HG03571 (cell line): Measurements from ENCODE around the gene KLF15.

ENCODE experiments used
- ATAC-seq: cut with Tn5 transposase; IDR thresholded peaks from one replicate; pipeline ENCODE4 v1.9.1; 2021; ENCODE audit not compliant: unreplicated experiment

The KLF15 gene

DNA sequence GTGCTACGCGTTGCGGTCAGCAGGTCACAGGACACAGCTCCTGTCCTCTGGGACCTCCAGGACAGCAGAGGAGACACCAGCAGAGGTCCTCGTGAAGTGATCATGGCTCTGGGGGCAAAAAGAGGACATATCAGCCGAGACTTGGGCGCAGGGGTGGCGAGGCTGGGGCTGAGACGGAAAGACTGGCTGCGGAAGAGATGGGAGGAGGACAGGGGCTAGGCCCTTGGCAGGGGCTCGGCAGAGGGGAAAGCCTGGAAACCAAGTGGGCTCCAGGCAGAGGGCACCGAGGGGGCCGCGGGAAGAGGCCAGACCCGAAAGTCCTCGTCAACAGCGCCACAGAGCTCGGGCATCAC is 32.6 kb upstream of the KLF15 start:
- ATAC-seq: no peak

DNA sequence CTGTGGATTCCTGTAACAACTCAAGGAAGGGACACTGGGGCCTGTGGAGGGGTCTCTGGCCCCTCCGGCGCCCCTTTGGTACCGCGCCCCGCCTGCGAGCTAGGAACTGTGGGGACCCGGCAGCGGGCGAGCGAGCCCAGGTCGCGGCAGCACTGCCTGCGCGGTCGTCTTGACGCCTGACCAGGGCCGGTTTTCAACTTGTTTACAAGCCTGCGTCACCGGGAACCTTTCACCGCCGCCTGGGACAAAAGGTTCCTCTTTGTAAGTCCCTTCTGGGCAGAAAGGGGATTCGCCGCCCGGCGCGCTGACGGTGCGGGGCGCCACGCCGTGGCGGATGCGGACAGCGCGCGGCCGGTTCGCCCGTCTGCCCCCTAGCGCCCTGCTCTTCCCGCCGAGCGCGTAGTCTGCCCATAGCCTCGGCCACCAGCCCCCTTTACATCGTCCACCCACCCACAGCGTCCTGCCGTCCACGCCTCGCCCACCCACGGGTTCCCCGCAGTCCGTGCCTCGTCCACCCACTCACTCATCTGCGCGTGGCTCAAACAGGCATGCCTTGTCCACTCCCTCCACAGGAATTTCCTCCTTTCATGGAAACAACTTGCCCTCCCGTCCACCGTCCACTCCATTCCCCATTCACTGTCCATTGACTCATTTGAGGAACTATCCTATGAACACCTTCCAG is 32.0 kb upstream of the KLF15 start:
- ATAC-seq: no peak

DNA sequence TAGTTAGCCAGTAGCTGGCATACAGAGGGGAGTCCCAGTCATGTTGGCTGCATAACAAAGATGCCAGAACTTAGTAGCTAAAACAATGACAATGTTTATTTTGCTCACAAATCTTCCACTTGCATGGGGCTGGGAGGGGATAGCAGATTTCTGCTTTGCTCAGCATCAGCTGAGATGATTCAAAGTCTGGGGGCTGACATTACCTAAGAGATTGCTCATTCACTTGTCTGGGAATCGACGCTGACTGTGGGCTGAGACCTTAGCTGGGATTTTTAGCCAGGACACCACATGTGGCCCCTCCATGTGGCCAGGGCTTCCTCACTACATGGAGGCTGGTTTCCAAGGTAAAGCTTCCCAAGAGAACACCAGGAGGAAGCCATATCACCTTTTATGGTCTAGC is 24.8 kb upstream of the KLF15 start:
- ATAC-seq: no peak

DNA sequence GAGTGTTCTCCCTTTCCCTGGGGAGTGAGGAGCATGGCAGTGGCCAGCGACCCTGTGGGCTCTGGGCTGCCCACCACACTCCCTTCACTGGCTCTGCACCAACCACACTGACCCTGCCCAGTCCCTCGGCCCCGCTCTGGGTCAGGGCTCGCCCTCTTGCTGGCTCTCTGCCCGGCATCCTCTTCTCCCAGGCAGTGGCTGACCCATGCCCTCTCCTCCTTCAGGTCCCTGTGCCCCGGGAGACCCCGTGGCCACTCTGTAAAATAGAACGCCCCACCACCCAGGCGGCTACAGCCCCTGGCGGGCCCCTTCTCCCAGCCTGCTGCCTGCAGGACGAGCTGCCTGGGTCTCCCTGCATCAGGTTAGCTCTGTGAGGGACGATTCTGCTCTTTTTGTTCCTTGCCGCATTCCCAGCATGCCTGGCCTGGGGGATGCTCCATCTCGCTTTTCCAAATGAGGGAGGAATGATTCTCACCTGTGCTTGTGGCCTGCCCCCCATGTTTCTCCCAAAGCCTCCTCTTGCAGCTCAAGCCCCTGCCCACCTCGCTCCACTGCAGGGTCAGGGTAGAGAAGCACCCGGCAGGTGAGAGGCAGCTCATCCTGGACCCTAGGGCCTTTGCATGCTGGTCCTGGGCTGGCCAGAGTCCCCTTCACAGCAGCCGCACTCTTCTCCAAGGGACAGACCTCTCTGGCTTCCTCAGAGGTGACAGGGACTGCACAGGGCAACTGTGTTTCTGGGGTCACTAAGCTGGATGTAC is 23.0 kb upstream of the KLF15 start:
- no peak for ATAC-seq

DNA sequence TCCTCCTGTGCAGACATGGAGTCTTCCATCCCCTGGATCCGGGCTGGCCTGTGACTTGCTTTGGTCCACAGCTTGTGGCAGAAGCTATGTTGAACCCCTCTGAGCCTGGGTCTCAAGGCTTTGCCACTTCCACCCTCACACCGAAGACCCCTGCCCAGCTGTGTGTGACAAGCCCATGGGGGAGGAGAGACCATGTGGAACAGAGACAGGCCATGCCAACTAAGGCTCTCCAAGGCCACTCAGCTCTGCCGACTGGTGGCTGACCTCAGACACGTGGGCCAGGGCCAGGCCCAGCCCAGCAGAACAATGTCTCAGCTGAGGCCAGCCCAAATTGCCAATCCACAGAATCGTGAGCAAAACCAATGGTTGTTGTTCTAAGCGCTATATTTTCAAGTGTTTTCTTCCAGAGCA is 21.1 kb upstream of the KLF15 start:
- ATAC-seq: no peak

DNA sequence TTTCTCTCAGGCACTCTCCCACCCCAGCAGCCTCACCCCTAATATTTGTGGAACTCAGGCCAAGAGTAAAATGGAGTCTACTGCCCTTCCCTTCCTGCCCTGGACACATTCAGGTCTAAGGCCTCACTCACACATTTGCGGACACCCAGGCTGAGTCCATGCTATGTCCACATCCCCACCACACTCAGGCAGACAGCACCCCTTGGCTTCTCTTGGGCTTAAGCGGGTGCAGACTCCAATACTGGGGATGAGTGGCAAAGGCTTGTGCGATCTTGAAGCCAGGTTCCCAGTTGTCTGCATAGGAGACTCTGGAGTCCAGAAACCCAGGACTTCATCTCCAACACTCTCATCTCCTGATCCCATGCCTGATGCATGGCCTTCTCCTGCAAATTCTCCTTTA is 20.0 kb upstream of the KLF15 start:
- no peak for ATAC-seq

DNA sequence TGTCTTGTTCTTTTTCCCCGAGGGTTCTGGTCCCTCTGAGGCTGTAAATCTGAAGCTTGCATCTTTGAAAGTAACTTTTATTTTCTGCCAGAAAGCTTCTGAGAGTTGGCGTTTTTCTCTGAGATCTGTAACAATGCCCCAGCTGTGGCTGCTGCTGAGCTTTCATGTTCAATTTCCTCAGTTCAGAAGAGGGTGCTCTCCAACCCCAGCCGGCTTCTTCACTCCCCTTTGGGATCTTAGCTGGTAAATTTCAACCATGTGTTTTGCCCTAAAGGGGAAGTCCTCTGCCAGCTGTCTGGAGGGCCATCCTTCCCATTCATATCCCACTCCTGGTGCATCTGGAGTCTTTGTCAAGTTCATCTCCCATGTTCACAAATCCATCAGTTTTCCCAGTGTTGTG is 19.2 kb upstream of the KLF15 start:
- no peak for ATAC-seq

DNA sequence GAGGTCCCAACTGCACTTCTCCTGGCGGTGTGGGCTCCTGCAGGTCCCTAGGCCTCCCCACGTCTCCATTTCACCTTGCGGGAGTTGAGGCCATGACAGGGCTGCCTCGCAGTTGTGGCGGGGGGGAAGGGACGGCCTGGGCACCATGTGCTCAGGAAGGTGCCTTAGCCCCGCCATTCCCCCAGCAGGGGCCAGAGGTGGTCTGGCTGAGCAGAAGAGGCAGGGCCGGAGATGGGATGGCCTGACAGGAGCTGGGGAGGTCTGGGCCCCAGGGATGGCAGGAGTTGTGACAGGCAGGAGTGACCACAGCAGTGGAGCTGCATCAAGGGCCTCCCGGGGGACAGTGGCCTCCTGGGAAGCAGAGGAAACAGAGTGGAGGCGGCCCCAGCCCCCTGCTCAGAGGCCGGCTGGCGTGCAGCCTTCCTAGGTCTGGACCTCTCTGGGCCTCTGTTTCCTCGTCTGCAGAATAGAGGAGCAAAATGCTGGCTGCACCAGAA is 18.7 kb upstream of the KLF15 start:
- ATAC-seq: no peak

DNA sequence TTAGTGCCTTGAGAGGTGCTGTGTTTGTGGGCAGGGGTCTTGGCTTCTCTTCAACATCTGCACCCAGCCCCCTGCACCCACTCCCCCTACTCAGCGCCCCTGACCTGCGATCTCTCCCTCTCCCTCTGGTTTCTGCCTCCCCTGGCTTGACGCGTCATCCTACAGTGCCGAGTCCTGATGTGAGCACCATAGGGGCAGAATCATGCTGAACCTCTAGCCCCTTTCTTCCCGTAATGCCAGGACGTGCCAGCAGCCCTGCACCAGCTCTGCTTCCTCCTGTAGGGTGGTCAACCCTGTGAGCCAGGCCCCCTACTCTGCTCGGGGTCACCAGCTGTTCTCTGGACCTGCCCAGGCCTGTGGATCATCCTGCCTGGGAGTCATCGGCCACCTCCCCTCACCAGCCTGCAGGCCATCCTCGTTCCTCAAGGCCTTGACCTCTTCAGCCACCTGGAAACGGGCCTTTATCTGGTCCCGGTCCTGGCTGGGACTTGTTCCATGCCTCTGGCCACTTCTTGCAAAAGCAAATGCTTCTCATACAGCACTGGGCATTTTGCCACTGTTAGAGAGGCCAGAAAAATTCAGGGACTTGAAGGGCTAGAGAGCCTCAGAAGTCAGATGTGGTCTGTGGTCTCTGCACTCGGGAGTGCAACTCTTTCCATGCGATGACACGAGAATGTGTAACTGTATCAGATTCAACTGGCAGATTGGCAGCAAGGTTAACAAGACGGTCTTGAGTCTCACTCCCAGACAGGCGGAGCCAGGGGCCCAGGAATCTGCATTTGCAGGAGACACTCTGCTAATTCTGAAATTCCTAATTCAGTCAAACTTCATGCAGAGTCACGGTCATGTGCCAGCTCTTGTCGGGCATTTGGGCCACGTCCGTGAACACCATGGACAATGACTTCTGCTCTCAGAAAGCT is 16.7 kb upstream of the KLF15 start:
- ATAC-seq: no peak

DNA sequence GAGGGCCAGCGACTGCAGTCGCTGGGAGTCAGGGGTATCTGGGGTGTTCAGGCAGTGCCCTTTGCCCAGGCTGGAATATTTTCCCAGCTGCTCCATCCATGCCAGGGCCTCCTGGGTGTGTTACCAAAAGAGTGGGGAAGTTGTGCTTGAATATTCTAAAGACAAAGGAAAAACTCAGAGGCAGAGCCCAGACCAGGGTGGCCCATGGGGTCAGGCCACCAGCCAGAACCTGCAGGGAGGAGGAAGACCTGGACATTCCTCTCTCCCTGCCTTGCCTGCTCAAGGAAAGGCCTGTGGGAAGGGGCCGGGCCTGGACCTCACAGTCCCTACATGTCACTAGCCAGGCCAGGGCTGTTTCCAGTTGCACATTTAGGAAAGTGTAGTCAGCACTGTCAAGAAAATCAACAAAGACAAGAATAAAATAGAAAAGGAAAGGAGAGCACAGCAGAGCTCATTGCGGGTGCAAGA is 16.0 kb upstream of the KLF15 start:
- ATAC-seq: no peak

DNA sequence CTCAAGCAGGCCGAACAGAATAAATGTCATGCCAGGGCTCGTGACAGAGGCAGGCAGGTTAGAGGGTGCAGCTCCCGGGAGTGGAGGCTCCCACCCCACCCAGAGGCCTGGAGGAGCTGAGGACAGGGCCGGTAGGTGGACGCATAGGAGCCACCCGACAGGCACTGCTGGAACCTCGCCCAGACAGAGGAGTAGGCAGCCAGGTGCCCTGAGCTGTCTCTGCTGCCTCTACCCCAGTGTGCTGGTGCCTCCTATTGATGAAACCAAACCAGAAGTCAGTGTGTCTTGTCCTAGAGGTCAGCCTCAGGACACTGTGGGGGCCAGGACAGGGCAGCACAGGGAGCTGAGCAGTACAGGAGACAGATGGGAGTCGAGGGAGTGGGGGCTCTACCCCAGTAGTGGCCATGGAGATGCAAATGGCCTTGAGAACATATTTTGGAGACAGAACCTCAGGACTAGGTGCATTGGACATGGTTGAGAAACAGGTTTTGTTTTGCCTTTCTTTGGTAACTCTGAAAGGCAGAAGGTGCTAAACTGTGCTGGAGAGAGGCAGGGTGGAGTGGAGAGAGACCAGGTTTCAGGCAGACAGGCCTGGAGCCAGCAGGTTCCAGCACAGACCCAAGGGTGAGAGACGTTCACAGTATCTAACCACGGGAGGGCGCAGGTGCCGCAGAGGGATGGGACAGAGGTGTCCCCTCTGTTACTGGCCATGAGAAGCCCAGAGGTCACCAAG is 15.4 kb upstream of the KLF15 start:
- ATAC-seq: no peak

DNA sequence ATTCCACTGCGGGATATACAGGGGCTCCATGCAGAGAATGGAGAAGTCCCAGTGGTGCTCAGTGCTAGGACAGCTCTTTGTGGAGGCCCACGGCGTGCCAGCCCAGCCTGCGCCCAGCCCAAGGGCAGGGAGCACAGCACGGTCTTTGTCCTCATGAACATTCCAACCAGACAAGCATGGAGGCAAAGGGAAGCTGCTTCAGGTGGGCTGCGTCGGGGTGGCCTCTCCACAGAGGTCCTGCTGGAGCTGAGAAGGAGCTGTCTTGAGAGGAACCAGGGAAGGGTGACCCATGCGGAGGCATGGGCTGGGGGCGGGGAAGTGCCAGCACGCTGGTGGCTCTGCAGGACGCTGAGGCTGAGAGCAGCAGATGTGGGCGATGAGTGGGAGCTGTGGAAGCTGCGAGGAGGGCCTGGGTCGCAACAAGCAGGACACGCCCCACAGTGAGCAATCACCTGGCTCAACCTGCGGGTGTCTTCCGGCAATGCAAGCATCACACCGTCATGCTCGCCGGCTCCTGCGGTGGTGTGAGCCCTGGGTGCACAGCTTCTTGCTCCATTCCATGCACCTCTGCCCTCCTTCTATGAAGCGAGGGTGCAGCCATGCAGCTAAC is 14.0 kb upstream of the KLF15 start:
- ATAC-seq: no peak

DNA sequence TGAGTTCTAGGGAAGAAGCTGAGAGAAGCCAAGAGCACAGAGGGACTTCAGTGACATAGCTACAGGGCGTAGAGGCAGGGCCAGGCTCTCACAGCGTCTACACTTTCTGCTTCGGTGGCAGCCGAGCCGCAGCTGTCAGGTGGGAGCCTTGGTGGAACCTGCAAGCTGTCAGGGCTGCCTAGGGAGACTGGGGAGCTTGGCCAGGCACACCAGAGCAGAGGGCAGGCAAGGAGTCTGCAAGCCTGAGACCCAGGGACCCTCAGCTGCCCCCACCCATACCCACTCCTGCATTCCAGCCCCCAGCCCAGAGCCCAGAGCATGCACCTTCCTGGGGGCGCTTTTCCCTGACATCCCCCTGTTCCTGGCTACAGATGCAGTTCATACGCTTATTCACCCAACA is 13.4 kb upstream of the KLF15 start:
- ATAC-seq: no peak

DNA sequence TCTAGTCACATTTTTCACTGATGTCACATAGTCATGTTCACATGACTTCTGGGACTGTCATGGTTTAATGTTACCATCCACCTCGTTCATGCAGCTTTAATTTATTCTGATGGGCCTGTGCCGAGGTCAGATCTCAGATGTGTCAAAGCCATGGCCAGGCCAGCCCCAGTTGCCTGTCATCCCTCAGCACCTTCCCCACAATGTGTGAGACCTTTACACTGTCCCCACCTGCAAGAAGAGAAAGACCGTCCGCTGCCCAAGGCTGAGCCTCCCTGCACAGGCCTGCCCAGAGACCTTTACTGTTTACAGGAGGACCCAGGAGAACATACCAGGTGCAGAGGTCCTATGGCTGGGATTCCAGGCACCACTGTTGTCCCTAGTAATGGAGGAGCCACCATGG is 12.8 kb upstream of the KLF15 start:
- ATAC-seq: no peak

DNA sequence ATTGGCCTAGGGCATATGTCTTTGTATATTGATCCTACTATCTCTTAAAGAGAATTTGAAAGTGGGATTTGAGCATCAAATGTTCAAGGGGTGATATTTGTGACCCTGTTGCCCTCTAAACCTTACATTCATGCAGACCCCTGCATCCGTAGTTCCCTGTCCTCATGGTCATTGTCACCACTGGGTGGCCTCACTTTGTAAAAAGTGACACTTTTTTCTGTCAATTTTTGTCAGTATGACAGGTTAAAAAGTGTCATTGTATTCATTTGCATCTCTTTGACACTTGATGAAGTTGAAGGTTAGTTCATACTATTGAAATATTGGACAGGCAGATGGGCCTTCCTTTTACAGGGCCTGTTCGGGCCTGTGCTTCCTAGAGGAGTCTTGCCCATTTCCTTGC is 12.3 kb upstream of the KLF15 start:
- no peak for ATAC-seq

DNA sequence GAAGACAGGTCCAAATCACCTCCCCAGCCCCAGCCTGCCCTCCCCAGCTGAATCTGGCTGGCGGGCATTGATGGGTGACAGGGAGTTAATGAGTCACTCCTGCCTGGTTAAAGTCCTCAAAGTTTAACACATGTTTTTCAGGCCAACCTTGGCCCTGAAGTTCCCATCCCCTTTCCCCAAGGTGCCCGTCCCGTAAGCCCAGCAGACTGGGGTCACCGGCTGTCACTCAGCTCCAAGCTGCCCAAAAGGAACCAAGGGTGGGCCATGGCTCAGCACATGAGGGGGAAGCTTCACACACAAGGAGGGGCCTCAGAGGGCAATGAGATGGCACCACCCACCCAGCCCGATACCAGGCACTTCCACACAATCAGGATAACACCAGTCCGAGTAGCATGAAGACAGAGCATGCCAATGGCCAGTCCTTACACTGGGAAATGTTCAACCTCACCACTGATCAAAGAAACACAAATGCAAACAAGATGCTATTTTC is 10.2 kb upstream of the KLF15 start:
- ATAC-seq: no peak

DNA sequence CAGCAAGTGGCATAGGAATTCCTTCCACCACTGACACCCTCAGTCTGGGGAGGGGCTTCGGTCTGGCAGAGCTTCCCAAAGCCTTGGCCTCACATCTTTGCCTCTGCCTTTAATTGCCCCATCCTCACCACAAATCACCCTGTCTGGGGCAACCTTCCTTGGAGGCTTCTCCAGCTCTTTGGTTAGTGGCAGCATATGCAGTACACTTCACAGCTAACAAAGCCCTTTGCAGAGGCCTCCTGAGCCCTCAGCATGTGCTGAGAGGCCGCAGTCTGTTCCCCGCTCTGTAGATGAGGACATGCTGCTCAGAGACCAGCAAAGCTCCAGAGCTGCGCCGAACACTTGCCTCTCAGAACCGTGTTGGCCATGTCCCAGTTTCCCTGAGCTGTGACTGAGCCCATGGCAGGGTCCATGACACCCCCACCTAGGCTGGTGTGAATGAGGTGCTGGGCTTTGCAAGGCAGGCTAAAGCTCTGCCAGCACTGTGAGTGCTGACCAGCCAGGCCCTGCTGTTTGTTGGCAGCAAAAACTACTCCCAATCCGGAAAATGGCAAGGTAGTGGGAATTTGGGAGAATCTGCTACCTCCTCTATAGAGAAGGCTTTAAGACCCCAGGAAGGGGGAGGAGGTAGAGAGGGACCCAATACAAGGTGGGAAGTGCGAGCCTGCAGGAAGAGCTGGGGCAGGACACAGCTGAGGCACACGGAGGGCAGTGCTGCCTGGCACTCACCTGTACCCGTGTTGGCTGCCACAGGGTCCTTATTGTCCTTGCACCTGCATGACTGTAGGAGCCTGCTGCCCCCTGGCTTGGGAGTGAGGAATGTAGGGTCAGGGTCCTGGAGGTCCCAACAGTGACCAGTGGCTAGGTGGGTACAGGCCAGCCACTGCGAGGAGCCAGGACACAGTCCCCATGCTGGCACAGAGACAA is 8.4 kb upstream of the KLF15 start:
- ATAC-seq: no peak

DNA sequence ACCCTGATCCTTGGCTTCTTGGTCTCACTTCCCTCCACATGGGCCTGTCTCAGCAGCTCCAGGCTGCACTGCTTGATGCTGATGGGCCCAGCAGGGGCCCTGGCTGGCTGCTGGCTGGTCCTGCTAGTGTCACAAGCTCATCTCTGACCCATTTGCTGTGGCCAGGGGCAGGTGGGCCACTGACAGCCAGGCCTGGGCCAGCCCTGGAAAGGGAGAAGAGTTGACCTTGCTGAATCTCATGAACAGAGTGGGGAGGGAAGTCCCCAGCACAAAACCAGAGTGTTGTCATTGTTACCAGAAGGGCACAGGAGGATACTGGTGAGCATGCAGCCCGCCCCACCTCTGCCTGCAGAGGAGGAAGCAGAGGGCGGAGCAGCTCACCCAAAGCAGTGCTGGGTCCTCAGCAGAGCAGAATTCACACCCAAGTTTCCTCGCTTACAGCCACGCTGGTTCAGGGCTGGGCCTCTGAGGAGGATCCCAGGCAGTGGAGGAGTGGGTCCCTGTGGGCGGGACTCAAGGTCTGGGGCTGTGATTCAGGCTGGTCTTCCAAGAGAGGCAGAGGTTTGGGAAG is 7.6 kb upstream of the KLF15 start:
- no peak for ATAC-seq

DNA sequence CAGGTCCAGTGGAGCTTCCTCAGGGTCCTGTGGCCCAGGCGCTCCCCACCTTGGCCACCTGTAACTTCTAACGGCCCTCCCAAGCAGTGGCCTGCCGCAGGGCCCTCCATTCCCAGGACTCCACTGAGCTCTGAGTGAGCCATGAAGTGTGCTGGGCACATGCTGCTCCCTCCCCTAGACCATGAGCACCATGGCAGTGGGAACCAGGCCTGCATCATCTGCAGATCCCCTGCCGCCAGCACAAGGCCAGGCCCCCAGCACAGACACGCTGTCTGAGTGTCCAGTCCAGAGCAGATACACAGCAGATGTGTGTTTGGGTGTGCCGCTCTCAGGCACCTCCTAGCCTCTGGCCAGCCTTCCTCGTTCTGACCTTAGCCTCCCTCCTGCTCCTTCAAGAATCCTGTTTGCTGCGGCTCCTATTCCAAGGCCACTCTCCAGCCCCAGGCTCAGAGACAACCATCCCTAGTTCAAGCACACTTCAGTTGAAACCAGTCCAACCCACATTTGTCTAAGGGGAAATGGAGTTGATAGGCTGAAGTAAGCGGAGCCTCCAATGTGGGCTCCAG is 7.0 kb upstream of the KLF15 start:
- no peak for ATAC-seq
